ENCODE measurements around the gene BNIP2. TPM values are rescaled to one million over a fixed set of nuclear protein-coding genes. Genes with fewer than 3 reads are reported as not detected.
"Not testable (repeated sequence)": the region's sequence is repeated elsewhere in the genome, so short reads cannot be mapped to it uniquely, and the experiment has no call there.

BNIP2 gene
- total RNA-seq, 1 experiment from 2014 or later, result 53.1 TPM

- TF ChIP-seq CTCF (IDR thresholded peaks at IDR 0.05 in 2 of 3, conservative IDR thresholded peaks at IDR 0.05 in 1 of 3; ENCODE audit: borderline replicate concordance in 1 of 3, insufficient read depth in 1 of 3, low read depth in 2 of 3, low read length in 2 of 3) (peak; percentile 5 to 38 (median 8); a peak in 3 of 6 replicates), EZH2 (IDR thresholded peaks at IDR 0.05) (no peak)
- Histone ChIP-seq H3K27ac (ENCODE audit: low read depth, low read length) (no peak overlapping the region), H3K79me2 (ENCODE audit: insufficient read depth, low read length) (peaks cover 31% of the 10 kb centered on the region), H3K4me2 (ENCODE audit: low read length) (no peak overlapping the region), H3K27me3 (ENCODE audit: insufficient read depth, low read length) (no peaks in the 10 kb centered on the region), H3K4me3 (replicated peaks in 1 of 2; ENCODE audit: low read depth in 1 of 2, low read length in 2 of 2) (no peak overlapping the region), H2AFZ (ENCODE audit: low read depth, low read length, poor library complexity, severe bottlenecking) (no peak overlapping the region), H3K9ac (ENCODE audit: low read length) (no peak overlapping the region), H3K9me3 (ENCODE audit: control insufficient read depth in 1 of 2, insufficient read depth in 1 of 2, low read depth in 1 of 2, low read length in 2 of 2) (no peaks in the 10 kb centered on the region), H3K9me2 (ENCODE audit: insufficient read depth) (no peaks in the 10 kb centered on the region), H3K36me3 (ENCODE audit: control insufficient read depth in 1 of 2, insufficient read depth in 2 of 2, low read length in 2 of 2) (peaks cover 8 to 22% of the 10 kb centered on the region in 2 experiments; a peak in 2 of 4 replicates), H4K20me1 (ENCODE audit: insufficient read depth) (no peaks in the 10 kb centered on the region), H3K4me1 (ENCODE audit: control insufficient read depth in 1 of 2, insufficient read depth in 2 of 2, low read length in 2 of 2) (no peaks in the 10 kb centered on the region)
- ATAC-seq, result no peak
- BruUV-seq (replicated peaks), result no TSS peak
- intact Hi-C loops (cut with micrococcal nuclease), result no loop called here
- no peak for DNase-seq (ENCODE audit: low read depth, low spot score)
- ChIA-PET CTCF (interaction anchor here (1.0 to 4.0 kb wide), 3 partner anchors 10 to 113 kb away, joined by 3 to 33 read pairs (median 10); no protein-coding TSS in a partner anchor), POLR2A (no interaction called here), RAD21 (ENCODE audit: low non-redundant PET in 1 of 2, low total read pairs in 2 of 2, uncharacterized antibody in 2 of 2, unreplicated experiment in 2 of 2) (interaction anchor here in 1 of 2 experiments (1.0 kb wide), 1 partner anchor 109 kb away, joined by 3 read pairs; no protein-coding TSS in a partner anchor)
Observed at GRCh38 chr15:59642351-59642750, 46.8 kb downstream of the BNIP2 start.

GRCh38 chr15:59637507-59637906 lies 51.6 kb downstream of the BNIP2 start:
- H3K4me1 ChIP-seq (ENCODE audit: control insufficient read depth in 1 of 2, insufficient read depth in 2 of 2, low read length in 2 of 2), result not testable (repeated sequence)
- 0 out of 2 replicates have a peak, but pooled peaks have one; percentile 19 for ATAC-seq

More at GRCh38 chr15:59637507-59637906, 51.6 kb downstream of the BNIP2 start:
- H3K4me3 ChIP-seq (replicated peaks in 1 of 2; ENCODE audit: low read depth in 1 of 2, low read length in 2 of 2); BruUV-seq (replicated peaks); H2AFZ ChIP-seq (ENCODE audit: low read depth, low read length, poor library complexity, severe bottlenecking); DNase-seq (ENCODE audit: low read depth, low spot score); H3K9ac ChIP-seq (ENCODE audit: low read length); H3K27me3 ChIP-seq (ENCODE audit: insufficient read depth, low read length); H3K9me2 ChIP-seq (ENCODE audit: insufficient read depth); H4K20me1 ChIP-seq (ENCODE audit: insufficient read depth); H3K27ac ChIP-seq (ENCODE audit: low read depth, low read length); H3K4me2 ChIP-seq (ENCODE audit: low read length); H3K9me3 ChIP-seq (ENCODE audit: control insufficient read depth in 1 of 2, insufficient read depth in 1 of 2, low read depth in 1 of 2, low read length in 2 of 2); POLR2A ChIA-PET: not testable (repeated sequence)
- intact Hi-C loops (cut with micrococcal nuclease), result loop anchor here (10.0 kb wide), 1 partner anchor 653 kb away; the partner anchor contains the start of gene RNF111
- peak; percentile 37; the same call in 1 of the 2 replicates for TF ChIP-seq RAD21 (IDR thresholded peaks at IDR 0.05; ENCODE audit: low read depth)
- TF ChIP-seq CTCF (IDR thresholded peaks at IDR 0.05 in 2 of 3, conservative IDR thresholded peaks at IDR 0.05 in 1 of 3; ENCODE audit: borderline replicate concordance in 1 of 3, insufficient read depth in 1 of 3, low read depth in 2 of 3, low read length in 2 of 3), result peak in 2 of 3 experiments; percentile 18 to 35; a peak in 3 of 6 replicates
- ChIA-PET CTCF (interaction anchor here (0.6 to 1.5 kb wide), 4 partner anchors 14 to 109 kb away, joined by 3 to 15 read pairs (median 4); no protein-coding TSS in a partner anchor), RAD21 (ENCODE audit: low non-redundant PET in 1 of 2, low total read pairs in 2 of 2, uncharacterized antibody in 2 of 2, unreplicated experiment in 2 of 2) (interaction anchor here in 1 of 2 experiments (0.5 kb wide), 1 partner anchor 101 kb away, joined by 3 read pairs; no protein-coding TSS in a partner anchor)
- Histone ChIP-seq H3K79me2 (ENCODE audit: insufficient read depth, low read length) (peaks cover 11% of the 10 kb centered on the region), H3K36me3 (ENCODE audit: control insufficient read depth in 1 of 2, insufficient read depth in 2 of 2, low read length in 2 of 2) (peaks cover 6 to 20% of the 10 kb centered on the region in 2 experiments; a peak in 2 of 4 replicates)

All from HCT116 (cell line).